ENCODE measurements around the gene THAP8.

DNA sequence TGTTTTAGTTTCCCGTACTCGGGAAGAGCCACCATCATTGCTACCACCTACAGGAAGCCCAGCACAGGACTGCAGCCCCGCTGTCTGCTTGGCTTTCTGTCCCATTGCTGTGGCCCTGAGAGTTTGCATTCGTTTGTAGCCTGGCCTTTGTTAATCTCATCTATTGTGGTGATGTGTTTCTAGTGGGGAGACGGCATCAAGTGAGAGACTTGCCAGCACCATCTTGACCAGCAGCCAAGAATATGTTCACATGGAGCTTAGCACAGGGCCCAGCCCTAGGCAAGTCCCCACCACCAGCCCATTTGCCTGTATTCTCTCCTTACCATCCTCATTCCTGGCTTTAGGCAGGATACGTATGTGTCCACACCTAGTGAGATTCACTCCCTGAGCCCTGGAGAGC is 39.6 kb upstream of the THAP8 start:
- TF ChIP-seq, protein P1, sequence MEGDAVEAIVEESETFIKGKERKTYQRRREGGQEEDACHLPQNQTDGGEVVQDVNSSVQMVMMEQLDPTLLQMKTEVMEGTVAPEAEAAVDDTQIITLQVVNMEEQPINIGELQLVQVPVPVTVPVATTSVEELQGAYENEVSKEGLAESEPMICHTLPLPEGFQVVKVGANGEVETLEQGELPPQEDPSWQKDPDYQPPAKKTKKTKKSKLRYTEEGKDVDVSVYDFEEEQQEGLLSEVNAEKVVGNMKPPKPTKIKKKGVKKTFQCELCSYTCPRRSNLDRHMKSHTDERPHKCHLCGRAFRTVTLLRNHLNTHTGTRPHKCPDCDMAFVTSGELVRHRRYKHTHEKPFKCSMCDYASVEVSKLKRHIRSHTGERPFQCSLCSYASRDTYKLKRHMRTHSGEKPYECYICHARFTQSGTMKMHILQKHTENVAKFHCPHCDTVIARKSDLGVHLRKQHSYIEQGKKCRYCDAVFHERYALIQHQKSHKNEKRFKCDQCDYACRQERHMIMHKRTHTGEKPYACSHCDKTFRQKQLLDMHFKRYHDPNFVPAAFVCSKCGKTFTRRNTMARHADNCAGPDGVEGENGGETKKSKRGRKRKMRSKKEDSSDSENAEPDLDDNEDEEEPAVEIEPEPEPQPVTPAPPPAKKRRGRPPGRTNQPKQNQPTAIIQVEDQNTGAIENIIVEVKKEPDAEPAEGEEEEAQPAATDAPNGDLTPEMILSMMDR (IDR thresholded peaks at IDR 0.05), result no peak
- no peak for TF ChIP-seq POLR2A (IDR thresholded peaks at IDR 0.05)

All from uterus (tissue), 2 donors.